GM21515 (cell line): Measurements from ENCODE around the gene LIN9.
A peak's percentile ranks its signal among the peaks of the same experiment; 100 is the strongest.
"Not testable (repeated sequence)": the region's sequence is repeated elsewhere in the genome, so short reads cannot be mapped to it uniquely, and the experiment has no call there.

ENCODE experiments used
- ATAC-seq: cut with Tn5 transposase; IDR thresholded peaks from one replicate; pipeline ENCODE4 v1.9.1; 2021; ENCODE audit not compliant: unreplicated experiment

Gene LIN9, protein sequence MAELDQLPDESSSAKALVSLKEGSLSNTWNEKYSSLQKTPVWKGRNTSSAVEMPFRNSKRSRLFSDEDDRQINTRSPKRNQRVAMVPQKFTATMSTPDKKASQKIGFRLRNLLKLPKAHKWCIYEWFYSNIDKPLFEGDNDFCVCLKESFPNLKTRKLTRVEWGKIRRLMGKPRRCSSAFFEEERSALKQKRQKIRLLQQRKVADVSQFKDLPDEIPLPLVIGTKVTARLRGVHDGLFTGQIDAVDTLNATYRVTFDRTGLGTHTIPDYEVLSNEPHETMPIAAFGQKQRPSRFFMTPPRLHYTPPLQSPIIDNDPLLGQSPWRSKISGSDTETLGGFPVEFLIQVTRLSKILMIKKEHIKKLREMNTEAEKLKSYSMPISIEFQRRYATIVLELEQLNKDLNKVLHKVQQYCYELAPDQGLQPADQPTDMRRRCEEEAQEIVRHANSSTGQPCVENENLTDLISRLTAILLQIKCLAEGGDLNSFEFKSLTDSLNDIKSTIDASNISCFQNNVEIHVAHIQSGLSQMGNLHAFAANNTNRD

DNA sequence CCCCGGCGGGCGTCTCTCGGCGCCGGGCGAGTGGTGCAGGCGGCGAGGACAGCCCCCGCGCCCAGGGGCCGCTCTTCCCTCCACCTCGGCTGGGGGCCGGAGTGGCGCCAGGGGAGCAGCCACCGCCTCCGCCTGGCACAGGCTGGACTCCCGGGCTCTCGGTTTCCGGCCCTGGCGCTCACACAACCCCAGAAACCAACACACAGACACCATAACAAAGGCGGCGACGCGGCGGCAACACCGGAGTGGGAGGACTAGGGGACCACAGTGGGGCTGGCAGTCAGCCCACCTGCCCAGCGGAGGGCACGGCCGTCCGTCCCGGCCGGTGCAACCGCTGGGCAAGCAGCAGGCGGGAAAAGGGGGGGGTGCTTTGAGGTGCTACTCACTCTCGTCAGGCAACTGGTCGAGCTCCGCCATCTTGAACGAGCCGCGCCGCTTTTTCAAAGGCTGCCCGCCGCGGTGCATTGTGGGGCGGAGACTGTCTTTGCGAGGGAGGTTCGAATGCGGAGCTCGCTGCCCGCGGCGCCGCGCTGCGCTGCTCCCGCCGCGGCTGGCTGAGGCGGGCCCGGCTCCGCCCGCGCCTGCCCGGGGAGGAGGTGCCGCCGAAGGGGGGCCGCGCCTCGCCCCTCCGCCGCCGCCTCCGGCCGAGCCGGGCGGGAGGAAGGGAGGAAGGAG lies at the start of gene LIN9:
Gene LIN9, minus strand, starts transcription at position 442 of the 675 bp plus-strand sequence. Its CDS starts 25 bp downstream, at position 417.
- peak; percentile 83 for ATAC-seq

DNA sequence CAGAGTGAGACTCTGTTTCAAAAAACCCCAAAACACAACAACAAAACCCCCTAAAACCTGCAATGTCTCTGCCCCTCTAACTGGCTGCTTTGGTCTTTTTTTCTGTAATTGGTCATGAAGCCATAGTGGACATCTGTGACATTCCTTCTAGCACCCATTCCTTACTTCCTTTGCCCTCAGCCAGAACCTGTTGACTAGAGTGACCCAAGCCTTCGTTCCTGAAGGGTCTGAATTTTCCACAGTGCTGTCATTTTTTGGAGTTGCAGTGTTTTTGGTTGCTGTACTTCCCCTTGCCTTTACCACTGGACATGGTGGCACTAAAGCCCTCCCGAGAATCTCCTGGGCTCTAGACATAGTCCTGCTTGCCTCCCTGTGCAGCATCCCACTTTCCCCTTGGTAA lies 48.5 kb upstream of the LIN9 start:
- no peak for ATAC-seq

DNA sequence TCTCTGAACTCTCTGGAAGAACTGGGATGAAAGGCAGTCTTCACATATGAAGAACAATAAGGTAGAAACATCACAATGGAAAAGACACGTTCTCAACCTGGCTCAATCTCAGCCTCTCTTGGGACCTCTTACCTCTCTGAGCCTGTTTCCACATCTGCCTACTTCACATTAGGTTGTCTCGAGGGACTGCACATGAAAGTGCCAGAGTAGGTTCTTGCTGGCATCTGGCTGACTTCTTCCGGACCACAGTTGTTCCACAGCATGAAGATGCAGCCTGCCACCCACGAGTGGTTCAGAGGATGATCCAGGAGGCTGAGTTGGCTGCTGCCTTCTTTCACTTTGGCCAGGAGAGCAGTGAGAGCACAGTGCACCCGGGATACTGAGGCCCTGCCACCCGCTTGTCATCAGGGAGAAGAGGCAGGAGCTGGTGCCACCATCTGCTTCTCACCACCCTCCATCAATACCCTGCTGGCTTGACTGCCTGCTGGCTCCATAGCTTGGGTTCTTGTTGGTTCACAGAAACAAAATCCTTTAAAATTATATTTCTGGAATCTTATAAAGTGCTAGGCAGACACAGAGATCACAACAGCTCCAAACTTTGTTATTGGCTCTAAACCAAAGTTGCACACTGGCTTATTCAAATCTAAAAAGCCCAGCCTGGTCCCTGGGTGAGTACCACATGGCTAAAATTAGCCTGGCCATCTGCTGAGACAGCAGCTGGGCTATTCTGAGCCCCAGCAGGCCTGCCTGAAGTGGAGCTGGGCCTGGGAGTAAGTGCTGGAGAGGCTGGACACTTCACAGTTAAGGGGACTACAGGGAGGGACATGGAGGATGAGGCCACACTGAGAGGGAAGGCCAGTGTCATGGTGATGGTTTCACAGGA lies 46.9 kb upstream of the LIN9 start:
- peak; percentile 41 for ATAC-seq

DNA sequence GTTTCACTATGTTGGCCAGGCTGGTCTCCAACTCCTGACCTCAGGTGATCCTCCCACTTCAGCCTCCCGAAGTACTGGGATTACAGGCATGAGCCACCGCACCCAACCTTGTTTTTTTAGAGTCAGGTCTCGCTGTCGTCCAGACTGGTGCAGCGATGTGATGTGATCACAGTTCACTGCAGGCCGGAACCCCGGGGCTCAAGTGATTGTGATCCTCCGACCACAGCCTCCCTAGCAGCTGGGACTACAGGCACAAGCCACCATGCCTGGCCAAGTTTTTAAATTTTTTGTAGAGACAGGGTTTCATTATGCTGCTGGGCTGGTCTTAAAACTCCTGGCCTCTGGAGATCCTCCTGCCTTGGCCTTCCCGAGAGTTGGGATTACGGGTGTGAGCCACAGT lies 46.1 kb upstream of the LIN9 start:
- no peak for ATAC-seq

DNA sequence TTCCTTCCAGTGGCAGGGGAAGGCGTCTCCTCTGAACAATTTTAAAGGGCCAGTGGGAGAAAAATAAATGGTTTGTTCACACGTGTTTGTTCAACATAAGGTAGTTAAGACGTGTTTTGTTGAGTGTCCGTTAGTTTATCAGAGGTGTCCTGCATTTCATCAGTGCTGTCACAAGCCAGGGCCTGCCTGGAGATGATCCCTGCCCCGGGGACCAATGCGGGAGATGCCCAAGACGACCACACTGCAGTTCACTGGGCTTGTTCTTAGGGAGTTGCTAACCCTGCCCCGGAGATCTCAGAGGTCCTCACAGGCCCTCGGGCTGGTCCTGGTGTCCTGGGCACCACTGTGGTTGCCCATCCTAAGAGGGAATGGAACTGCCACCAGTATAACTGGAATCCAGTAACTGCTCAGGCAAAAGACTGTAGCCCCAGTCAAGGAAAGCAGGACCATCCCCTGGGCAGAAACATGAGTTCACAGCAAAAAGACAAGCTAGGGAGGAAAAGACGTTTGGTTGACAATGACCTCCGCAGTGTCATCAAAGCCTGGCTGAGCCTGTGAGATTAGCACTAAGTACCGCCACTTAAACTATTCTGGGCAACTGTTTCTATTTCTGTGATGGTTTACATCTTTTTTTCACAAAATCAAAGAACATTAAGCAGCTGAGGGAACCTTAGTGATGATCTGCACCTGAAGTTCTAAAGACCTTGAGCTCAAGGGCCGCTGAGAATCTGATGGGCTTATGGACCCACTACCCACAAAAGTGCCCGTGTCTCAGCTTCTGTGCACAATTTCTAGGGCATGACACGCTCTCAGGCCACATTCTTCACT lies 44.9 kb upstream of the LIN9 start:
- ATAC-seq = no peak

DNA sequence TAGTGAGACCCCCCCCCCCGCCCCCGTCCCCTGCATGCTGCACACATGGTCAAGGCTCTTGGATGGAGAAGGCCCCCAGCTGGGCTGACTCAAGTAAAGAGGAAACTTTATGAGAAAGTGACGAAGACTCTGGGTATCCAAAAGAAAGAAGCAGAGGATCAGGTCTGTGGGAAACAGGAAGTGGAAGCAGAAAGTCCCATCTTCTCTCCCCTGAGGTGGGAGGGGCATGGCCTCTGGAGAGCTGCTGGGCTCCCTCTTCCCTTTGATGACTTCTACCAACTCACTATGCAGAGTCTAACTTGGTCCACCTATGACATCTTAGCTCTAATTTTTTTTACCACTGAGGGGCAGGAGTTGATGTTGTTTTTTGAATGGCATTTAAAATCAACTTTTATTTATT lies 42.7 kb upstream of the LIN9 start:
- no peak for ATAC-seq

DNA sequence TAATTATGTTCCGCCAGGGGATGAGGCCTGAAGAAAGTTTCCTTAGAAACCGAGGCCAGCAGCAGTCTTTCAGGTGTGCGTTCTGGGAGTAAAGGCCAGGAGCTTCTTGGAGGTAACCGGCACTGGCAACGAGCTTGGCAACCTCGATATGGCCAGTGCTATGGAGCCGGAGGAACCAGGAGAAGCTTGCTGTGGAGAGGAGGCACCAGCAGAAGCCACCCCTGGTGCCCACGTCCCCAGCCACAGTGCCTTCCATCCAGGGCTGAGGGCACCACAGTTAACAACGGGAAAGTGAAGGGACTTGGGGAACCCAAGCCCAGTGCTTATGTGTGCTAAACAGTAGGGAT lies 41.5 kb upstream of the LIN9 start:
- ATAC-seq = no peak

DNA sequence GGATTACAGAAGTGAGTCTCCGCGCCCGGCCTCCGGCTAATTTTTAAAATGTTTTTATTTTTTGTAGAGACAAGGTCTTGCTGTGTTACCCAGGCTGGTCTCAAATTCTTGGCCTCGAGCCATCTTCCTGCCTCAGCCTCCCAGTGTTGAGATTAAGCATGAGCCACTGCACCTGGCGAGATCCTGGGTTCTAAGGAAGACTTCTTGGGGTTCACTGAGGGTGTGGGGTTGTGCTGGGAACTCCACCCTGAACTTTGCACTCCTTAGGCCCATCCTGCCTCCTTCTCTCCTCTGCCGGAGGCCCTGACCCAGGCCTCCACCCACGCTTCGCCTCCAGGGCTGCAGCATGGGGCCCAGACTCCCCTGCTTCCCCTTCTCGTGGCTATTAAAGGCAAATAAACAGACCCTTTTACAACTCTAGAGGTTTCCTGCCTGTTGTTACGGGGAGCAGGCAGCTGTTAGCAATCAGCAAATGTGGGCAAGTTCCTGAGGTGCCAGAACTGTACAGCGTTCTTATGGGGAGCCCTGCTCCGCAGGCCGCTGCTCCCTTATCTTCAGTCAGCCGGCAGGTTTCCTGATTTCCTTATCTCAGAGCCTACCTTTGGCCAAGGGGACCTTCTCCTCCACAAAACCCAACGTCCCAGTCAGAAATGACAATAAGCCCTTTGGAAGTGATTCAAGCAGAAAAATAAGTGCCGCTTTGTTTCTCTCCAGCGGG lies 41.0 kb upstream of the LIN9 start:
- no peak for ATAC-seq

DNA sequence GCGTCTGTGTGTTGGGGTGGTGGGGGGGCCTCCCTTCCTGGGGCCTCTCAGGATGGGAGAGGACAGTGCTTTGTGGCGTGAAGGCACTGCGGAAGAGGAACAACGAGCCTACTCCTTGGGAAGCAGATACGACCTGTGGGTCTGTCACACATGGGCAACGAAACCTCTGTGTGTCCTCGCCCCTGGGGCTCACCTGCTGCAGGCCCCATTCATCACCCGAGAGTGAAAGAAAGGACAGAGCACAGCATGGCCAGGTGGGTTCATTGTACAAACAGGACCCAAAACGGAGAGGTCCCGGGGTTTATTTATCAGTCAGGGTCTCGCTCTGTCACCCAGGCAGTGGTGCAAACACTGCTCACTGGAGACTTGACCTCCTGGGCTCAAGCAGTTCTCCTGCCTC lies 40.1 kb upstream of the LIN9 start:
- no peak for ATAC-seq

DNA sequence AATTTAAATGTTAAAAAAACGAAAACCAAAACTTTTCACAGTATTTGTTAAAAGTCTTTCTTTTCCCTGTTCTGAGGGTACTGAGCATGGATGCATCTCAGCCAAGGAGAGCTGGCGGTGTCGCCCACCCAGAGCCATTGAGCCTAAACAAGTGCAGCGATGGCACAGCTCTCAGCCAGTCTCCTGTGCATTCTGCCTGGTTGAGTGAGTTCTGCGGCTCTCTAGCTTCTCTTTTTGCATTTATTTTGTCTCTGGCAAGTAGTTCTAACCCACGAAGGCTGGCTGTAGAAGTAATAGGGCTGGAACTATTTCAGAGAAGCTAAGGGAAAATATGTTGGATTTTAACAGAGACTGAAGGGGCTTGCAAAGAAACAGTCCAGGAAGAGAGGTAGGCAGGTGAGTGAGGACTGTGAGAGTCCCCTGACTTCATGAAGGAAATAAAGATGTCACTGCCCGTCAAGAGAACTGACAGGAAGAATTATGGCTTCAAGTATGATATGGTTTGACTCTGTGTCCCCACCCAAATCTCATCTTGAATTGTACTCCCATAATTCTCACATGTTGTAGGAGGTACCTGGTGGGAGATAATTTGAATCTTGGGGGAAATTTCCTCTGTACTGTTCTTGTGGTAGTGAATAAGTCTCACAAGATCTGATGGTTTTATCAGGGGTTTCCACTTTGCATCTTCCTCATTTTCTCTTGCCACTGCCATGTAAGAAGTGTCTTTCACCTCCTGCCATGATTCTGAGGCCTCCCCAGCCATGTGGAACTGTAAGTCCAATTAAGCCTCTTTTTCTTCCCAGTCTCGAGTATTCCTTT lies 35.7 kb upstream of the LIN9 start:
- no peak for ATAC-seq

DNA sequence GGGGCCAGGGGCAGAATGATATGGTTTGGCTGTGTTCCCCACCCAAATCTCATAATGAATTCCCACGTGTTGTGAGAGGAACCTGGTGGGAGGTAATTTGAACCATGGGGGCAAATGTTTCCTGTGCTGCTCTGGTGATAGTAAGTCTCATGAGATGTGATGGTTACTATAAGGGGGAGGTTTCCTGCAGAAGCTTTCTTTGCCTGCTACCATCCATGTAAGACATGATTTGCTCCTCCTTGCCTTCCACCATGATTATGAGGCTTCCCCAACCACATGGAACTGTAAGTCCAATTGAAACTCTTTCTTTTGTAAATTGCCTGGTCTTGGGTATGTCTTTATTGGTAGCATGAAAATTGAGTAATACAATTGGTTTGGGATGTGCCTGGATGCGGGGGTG lies 33.7 kb upstream of the LIN9 start:
- ATAC-seq = no peak

DNA sequence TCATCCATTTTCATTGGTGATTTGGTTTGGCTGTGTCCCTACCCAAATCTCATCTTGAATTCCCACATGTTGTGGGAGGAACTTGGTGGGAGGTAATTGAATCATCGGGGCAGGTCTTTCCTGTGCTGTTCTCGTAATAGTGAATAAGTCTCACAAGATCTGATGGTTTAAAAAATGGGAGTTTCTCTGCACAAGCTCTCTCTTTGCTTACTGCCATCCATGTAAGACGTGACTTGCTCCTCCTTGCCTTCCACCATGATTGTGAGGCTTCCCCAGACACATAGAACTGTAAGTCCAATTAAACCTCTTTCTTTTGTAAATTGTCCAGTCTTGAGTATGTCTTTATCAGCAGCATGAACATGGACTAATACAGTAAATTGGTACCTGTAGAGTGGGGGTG lies 31.1 kb upstream of the LIN9 start:
- not testable (repeated sequence) for ATAC-seq

DNA sequence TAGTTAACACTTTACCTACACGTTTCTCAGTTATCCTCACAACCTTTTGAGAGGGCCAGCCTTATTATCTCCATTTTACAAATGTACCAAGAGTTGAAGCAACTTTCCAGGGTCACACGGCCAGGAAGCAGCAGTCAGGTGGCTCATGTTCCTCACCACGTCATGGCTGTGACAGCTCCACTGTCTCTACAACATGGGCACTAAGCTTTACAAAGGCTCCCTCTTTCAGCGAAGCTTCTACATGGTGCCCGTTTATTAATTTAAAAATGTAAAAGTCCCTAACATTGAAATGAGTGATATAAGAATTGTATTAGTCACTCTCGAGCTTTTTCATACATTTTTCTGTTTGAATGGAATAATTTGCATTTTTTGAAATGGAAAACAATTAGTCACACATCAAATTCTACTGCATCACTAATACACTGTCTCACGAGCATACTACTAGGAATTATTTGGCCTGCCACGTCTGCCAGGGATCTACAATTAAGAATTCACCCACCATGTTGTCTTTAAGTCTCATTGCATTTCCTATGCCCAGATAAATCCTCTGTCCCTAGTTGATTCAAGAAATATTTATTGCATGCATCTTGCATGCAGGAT lies 28.4 kb upstream of the LIN9 start:
- no peak for ATAC-seq

DNA sequence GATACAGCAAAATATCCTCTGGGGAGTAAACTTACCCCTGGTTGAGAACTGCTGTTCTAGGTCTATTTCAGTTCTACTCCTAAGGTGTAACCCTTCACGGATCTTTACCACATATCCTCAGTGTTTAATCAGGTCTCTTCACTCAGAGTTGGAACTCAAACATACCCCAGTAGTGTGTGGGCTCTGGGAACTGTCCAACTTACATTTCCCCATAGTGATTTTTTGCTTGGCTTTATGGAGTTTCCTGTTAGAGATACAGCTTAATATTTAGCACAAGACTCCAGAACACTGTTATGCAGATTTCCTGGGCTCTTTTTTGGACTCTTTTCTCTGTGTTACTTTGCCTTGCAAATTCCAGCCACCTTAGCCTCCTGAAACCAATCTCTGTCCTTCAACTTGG lies 26.7 kb upstream of the LIN9 start:
- ATAC-seq = no peak

DNA sequence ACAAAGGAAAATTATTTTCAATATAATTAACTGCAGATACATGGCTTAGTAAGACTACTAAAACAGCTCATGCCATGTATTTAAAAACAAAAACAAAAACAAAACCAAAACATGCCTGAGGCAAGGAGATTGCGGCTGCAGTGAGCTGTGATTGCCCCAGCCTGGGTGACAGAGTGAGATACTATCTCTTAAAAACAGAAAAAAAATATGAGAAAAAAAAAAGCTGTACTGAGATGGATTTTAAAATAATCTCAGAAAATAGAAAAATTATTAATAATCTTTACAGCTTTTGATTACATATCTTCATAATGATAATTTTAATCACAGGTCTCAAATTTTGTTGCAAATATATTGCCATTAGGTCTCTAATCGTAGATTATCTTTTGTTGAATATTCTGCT lies 24.0 kb upstream of the LIN9 start:
- ATAC-seq = no peak

DNA sequence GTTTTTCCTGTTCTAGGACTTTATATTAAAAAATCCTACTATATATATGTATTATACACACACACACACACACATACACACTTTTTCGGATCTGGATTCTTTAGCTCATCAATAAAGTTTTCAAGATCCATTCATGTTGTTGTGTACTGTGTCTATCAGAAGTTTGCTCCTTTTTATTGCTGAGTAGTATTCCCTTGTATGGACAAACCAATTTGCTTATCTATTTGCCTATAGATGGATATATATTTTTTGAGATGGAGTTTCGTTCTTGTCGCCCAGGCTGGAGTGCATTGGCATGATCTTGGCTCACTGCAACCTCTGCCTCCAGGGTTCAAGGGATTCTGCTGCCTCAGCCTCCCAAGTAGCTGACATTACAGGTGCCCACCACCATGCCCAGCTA lies 20.3 kb upstream of the LIN9 start:
- no peak for ATAC-seq

DNA sequence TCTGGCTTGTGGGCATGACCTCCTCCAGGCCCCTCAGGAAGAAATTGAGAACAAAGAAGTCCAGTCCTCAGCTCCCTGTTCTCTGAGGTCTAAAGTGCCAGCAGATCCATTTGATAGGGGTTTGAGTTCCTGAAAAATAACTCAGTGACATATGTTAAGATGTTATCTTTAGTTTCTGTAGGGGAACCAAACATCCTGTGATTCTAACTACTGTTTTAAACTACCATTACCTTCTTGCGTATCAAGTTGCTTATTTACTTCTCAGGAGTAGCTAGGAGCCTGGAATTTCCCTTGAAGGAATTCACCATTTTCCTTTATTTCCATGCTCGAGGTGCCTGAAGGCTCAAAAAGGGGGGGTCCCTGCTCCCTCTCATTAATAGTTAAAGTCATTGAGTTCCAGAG lies 18.8 kb upstream of the LIN9 start:
- ATAC-seq = no peak

DNA sequence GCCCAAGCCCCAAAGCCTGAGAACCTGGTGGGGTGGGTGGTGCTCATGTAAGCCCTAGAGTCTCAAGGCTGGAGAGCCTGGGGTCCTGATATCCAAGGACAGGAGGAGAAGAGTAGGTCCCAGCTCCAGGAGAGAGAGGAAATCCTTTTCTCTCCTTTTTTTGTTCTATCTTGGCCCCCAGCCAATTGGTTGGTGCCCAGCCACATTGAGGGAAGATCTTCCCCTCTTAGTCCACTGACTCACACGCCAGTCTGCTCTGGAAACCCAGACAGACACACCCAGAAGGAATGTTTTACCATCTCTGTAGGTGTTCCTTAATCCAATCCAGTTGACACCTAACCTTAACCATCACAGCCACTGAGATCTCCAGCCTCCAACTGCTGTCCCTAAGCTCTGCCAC lies 16.2 kb upstream of the LIN9 start:
- ATAC-seq = no peak

DNA sequence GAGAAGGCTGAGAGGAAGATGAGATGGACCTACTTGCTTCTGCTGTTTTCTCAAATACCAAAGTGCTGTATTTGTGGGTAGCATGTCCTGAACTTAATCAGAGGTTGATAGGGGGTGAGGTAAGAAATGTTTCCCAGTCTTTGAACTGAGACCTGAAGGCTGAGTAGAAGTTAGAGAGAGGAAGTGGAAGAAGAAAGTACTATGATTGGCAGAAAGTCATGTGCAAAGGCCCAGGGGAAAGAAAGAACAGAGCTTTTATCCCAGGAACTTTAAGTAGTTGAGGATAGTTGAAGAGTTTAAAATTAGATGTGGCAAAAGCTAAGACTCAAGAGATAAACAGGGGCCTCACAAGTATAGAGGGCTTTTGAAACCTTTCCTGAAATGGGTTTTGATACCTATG lies 15.5 kb upstream of the LIN9 start:
- no peak for ATAC-seq
